Stimulated activated CD4-positive, alpha-beta T cell treated with anti-CD3 and anti-CD28 coated beads, TNF-alpha, amount 100 ng/mL, for 4 hours (primary cell): ENCODE results near the gene RPGR.

Source experiments
- DNase-seq, 3 experiments: peaks; one replicate each; pipeline ENCODE4 v3.0.0-alpha.2; 2020; ENCODE audit warnings: low read depth in 3 of 3

The RPGR gene, protein sequence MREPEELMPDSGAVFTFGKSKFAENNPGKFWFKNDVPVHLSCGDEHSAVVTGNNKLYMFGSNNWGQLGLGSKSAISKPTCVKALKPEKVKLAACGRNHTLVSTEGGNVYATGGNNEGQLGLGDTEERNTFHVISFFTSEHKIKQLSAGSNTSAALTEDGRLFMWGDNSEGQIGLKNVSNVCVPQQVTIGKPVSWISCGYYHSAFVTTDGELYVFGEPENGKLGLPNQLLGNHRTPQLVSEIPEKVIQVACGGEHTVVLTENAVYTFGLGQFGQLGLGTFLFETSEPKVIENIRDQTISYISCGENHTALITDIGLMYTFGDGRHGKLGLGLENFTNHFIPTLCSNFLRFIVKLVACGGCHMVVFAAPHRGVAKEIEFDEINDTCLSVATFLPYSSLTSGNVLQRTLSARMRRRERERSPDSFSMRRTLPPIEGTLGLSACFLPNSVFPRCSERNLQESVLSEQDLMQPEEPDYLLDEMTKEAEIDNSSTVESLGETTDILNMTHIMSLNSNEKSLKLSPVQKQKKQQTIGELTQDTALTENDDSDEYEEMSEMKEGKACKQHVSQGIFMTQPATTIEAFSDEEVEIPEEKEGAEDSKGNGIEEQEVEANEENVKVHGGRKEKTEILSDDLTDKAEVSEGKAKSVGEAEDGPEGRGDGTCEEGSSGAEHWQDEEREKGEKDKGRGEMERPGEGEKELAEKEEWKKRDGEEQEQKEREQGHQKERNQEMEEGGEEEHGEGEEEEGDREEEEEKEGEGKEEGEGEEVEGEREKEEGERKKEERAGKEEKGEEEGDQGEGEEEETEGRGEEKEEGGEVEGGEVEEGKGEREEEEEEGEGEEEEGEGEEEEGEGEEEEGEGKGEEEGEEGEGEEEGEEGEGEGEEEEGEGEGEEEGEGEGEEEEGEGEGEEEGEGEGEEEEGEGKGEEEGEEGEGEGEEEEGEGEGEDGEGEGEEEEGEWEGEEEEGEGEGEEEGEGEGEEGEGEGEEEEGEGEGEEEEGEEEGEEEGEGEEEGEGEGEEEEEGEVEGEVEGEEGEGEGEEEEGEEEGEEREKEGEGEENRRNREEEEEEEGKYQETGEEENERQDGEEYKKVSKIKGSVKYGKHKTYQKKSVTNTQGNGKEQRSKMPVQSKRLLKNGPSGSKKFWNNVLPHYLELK

DNA sequence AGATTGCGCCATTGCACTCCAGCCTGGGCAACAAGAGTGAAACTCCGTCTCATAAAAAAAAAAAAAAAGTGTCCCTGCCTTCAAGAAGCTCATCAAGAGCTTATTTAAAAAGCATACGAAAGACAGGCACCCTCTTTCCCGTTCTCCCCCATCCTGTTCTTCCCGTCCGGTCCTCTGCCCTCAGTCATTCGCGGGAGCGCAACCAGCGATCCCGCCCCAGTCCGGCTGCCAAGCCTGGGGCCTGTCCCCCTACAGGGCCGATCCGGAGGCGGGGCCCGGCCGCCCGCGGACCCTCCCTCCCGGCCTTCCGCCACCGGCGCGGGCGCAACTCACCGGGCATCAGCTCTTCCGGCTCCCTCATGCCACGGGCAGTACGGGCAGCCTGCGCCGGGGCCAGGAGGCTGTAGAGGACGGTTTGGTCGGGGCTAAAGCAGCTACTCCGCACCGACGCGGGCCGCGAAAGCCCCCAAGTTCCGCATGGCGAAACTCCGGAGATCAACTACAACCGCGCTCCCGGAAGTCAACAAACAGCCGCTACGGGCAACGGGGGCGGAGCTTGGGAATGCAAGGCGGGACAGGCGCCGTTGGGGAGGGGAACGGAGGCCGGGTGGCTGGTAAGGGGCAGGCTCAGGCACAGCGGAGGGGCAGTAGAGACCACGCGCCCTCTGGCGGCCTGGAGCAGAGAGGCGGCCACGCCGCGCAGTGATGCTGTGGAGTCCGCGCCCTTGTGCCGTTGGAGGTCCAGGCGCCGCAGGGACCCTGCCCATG, at the start of gene RPGR:
Gene RPGR, minus strand, starts transcription at position 503 of the 768 bp plus-strand sequence. Its CDS starts 142 bp downstream, at position 361.
- peak; percentile 69 to 81 (median 77) for DNase-seq

DNA sequence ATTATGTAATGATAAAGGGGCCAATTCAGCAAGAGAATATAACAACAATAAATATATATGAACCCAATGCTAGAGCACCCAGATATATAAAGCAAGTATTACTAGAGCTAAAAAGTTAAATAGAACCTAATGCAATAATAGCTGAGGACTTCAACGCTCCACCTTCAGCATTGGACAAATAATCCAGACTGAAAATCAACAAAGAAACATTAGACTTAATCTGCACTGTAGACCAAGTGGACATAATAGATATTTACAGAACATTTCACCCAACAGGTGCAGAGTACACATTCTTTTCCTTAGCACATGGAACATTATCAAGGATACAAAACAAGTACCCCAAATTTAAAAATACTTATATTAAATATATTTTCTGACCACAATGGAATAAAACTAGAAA, 49.4 kb upstream of the RPGR start:
- DNase-seq, result no peak

- DNase-seq, result no peak
Observed at GRCh38 chrX:38375891-38376290, 48.6 kb upstream of the RPGR start.

DNA sequence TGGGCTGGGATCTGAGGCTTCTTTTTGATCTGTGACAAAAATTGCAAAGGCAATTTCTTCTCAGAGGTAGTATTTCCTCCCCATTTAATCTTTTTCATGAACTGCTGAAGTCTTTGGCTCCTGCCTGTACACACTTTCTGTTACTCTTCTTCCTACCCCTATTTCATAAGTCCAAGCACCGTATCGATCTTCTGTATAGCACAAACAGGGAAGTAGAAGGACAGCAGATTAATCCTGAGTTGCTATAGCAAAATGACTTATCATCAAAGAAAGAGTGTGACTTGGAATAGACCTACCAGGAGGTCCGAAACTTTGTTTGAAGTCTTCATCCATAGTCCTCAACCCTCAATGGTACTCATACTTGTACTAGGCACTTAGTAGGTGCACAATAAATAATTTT, 47.1 kb upstream of the RPGR start:
- no peak for DNase-seq

GRCh38 chrX:38371641-38372040, 44.3 kb upstream of the RPGR start:
- no peak for DNase-seq

- DNase-seq, result no peak
Observed at GRCh38 chrX:38368774-38369173, 41.5 kb upstream of the RPGR start.

- no peak for DNase-seq
Observed at GRCh38 chrX:38365954-38366353, 38.6 kb upstream of the RPGR start.

GRCh38 chrX:38363046-38363445, 35.7 kb upstream of the RPGR start:
- no peak for DNase-seq

DNA sequence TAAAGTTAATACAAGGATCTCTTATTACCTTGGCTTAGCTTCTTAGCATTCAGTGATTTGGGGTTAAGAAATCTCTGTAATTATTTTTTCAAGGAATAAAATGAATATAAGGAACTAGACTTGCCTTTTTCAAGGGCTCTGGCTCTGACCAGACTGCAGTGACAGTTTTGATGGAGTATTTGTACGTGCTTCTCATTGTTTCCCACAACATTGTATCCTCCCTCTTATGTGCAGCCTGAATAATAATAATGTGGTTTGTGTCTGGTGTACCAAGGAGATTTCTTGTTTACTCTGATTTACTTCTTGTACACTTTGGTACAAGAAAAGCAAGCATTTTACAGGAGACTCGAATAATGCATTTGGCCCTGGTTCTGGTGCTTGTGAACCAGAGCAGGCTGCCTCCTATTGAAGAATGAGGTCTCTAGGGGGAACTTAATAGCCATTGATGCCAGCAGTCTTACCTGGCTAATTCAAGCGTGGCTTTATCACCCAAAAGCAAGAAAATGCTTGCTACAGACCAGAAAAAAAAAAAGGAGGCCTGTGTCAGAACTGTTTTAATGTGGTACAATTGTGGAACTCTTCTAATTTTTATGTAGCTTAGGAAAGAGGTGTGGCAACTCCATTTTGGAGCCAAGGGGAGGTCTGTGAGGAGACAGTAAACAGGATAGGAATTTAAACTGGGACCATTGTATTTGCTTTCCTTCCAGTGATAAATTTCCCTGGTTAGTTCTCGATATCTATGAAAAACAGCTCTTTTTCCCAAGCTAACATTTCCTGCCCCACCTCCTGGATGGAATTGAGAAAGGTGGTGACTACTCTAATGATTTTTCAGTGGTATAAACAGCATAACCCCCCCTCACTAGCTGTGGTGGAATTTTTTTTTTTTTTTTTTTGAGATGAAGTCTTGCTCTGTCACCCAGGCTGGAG, 30.7 kb upstream of the RPGR start:
- DNase-seq, result no peak

GRCh38 chrX:38356401-38356800, 29.1 kb upstream of the RPGR start:
- DNase-seq, result no peak

DNA sequence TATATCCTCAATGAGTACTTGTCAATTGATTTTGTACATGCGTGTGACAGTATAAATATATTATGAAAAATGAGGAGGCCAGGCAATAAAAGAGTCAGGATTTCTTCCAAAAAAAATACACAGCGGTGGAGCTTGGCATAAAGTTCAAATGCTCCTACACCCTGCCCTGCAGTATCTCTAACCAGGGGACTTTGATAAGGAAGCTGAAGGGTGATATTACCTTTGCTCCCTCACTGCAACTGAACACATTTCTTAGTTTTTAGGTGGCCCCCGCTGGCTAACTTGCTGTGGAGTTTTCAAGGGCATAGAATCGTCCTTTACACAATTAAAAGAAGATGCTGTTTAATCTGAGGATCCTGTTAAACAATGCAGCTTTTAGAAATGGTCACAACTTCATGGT, 25.1 kb upstream of the RPGR start, which contains the start of gene OTC:
Gene OTC, plus strand, starts transcription at position 243 of the 400 bp plus-strand sequence. Its CDS starts 93 bp downstream, at position 336.
- DNase-seq, result no peak

- DNase-seq, result no peak
Observed at GRCh38 chrX:38351346-38351745, 24.0 kb upstream of the RPGR start.

- no peak for DNase-seq
Observed at GRCh38 chrX:38347136-38347535, 19.8 kb upstream of the RPGR start.

GRCh38 chrX:38346150-38346549, 18.8 kb upstream of the RPGR start:
- no peak for DNase-seq

DNA sequence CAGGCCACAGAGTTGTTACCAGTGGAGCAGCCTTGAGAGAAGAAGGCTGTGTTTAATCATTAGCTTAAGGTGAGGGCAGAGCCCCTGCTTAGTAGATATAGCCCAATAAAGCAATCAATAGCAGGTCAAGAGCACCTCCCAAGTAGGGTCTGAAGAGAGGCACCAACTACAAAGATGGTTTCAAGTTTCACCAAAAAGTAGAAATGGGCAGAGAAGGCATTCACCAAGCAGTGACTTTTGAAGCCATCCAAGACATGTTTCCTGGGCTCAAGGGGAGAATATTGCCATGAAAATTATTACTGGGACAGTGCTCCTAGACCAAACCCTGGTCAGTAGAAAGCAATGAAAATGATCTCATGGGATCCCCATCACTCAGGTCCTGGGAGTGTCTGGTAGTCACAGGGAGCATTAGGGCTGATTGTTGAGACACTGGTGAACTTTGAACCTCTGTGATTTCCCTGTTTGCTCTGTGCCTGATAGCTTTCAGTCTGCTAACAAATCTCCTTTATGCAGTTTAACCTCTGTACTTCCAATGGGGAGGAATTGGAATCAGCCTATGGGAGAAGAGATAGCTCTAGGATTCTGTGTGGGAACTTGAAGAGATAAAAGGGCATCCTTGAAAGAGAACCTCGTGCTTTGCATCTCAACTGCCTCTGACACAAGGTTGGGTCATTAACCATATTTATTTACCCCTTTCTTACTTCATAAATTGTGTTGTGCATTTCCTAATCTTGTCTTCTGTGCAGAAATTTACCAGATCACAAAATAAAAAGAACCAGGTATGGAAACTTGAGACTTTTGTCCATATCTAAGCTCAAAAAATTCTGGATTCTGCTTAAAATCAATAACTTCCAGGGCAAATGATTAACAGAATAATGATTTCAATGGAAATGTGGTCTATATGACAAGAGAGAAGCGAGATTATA, 15.8 kb upstream of the RPGR start:
- no peak for DNase-seq

GRCh38 chrX:38341442-38341841, 14.1 kb upstream of the RPGR start:
- no peak for DNase-seq

DNA sequence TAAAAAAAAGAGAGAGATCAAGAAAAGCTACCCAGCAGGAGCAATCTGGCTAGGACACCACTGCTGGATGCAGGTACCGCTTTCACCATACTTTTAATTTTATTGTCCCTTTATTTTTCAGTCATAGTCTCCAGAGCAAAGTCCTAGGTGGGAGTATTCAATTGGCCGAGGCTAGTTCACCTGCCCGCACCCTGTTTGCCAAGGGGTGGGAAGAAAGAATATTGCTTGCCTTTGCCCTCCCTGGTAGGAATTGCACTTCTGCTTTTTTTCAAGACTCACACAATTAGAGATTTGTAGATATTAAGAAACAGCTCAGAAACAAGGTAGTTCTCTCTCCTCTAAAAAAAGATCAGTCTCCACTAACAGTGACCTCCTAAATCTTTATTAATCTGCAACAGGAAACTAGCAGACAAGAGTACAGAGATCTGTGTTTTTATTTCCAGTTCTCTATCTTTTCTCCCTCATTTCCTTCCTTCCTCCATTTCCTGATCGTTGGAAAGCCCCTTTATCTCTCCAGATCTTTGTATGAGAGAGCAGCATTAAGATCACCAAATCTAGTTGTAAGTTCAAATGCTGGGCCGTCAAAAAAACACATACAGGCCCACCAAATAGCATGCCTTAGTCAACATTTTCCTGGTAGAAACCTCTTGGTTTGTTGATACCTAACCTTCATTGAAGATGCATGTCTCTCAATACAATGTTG, 9.4 kb upstream of the RPGR start:
- no peak for DNase-seq

- no peak for DNase-seq
Observed at GRCh38 chrX:38335382-38335781, 8.1 kb upstream of the RPGR start.

DNA sequence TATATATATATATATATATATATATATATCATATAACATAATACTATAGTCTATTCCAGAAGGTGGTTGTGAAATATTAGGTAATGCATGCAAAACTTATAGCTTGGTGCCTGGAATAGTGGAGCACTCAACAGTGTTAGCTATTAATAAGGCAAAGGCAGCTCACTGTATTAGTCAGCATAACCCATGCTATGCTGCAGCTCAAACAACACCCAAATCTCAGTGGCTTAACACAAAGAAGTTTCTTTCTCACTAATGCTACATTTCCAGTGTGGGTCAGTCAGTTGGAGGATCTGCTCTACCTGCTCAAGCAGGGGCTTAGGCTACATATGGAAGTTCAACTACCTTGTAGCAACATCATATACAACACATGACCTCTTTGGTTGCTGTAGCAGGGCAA, 5.2 kb upstream of the RPGR start:
- no peak for DNase-seq
